H1 (cell line): ENCODE data around the gene ZFR. TPM values are rescaled to one million over a fixed set of nuclear protein-coding genes. Genes with fewer than 3 reads are reported as not detected.

Experiments
- CTCF ChIA-PET: fragments of 300-600 bp; sonication (Branson Sonifier 250); formaldehyde crosslinking; loops from one replicate; lab custom pipeline; 2021; ENCODE audit not compliant: partially characterized antibody; lab: Charles Lee
- POLR2A ChIA-PET: fragments of 300-600 bp; sonication (Branson Sonifier 250); formaldehyde crosslinking; loops from one replicate; lab custom pipeline; 2021; ENCODE audit warnings: inconsistent platforms; ENCODE audit not compliant: partially characterized antibody; lab: Charles Lee
- DNase-seq, 2 experiments: peaks; one replicate each; pipeline versions ENCODE4 v3.0.0 to v3.0.0-alpha.2; 2010 to 2022; ENCODE audit warnings: low spot score in 2 of 2, low read depth in 1 of 2, mixed read lengths in 1 of 2
- FAIRE-seq: peaks from 2 replicates; lab custom pipeline; 2011; peaks lifted over from hg19 to GRCh38; lab: Jason Lieb, UNC
- H2AFZ ChIP-seq: 2 replicates; pipeline ENCODE4 v1.8.1; 2012; ENCODE audit warnings: low read length, inconsistent platforms
- H2AK5ac ChIP-seq: 2 replicates; pipeline ENCODE4 v1.6.1; 2013; ENCODE audit warnings: low read depth, low read length
- H2BK120ac ChIP-seq: replicated peaks from 2 replicates; pipeline ENCODE3; 2013; ENCODE audit warnings: low read depth, low read length, inconsistent platforms
- H2BK12ac ChIP-seq: 2 replicates; pipeline ENCODE4 v1.6.1; 2013; ENCODE audit warnings: low read depth, low read length
- H2BK15ac ChIP-seq: 2 replicates; pipeline ENCODE4 v1.6.1; 2013; ENCODE audit warnings: low read length
- H2BK20ac ChIP-seq: 2 replicates; pipeline ENCODE4 v1.6.1; 2013; ENCODE audit warnings: low read length
- H2BK5ac ChIP-seq: 2 replicates; pipeline ENCODE4 v1.6.1; 2013; ENCODE audit warnings: low read depth, low read length
- H3K14ac ChIP-seq: 2 replicates; pipeline ENCODE4 v1.6.1; 2013; ENCODE audit warnings: inconsistent platforms; ENCODE audit not compliant: insufficient read length
- H3K18ac ChIP-seq: 2 replicates; pipeline ENCODE4 v1.6.1; 2013; ENCODE audit warnings: low read length; ENCODE audit errors: extremely low read depth
- H3K23ac ChIP-seq: 2 replicates; pipeline ENCODE4 v1.6.1; 2013; ENCODE audit warnings: inconsistent platforms; ENCODE audit not compliant: insufficient read length
- H3K23me2 ChIP-seq: 2 replicates; pipeline ENCODE4 v1.6.1; 2013; ENCODE audit warnings: low read depth, low read length
- H3K27ac ChIP-seq: 2 replicates; pipeline ENCODE4 v1.6.1; 2011; ENCODE audit warnings: low read depth, low read length, inconsistent platforms
- H3K27me3 ChIP-seq, 4 experiments: replicated peaks in 1 of 4; 1 replicate in 1 of 4; 2 replicates in 3 of 4; pipeline versions ENCODE4 v1.6.1 to v1.8.1; 2011 to 2013; ENCODE audit warnings: low read length in 3 of 4, mild to moderate bottlenecking in 3 of 4, inconsistent platforms in 2 of 4, mixed read lengths in 2 of 4, moderate library complexity in 1 of 4; ENCODE audit not compliant: control insufficient read depth in 3 of 4, insufficient read depth in 3 of 4; ENCODE audit errors: extremely low read depth in 1 of 4
- H3K36me3 ChIP-seq, 4 experiments: 2 replicates each; pipeline versions ENCODE4 v1.6.1 to v1.8.1; 2011 to 2013; ENCODE audit warnings: mild to moderate bottlenecking in 4 of 4, low read length in 3 of 4, moderate library complexity in 2 of 4, control low read depth in 1 of 4, inconsistent platforms in 1 of 4; ENCODE audit not compliant: insufficient read depth in 4 of 4, control insufficient read depth in 2 of 4
- H3K4ac ChIP-seq: replicated peaks from 2 replicates; pipeline ENCODE3; 2013; ENCODE audit warnings: low read length, low read depth, mixed read lengths, inconsistent platforms; ENCODE audit not compliant: insufficient read length
- H3K4me1 ChIP-seq, 4 experiments: replicated peaks in 1 of 4; 1 replicate in 1 of 4; 2 replicates in 3 of 4; pipeline versions ENCODE4 v1.6.1 to v1.8.1; 2011 to 2013; ENCODE audit warnings: low read length in 3 of 4, inconsistent platforms in 2 of 4, mixed read lengths in 1 of 4; ENCODE audit not compliant: insufficient read depth in 4 of 4, control insufficient read depth in 3 of 4
- H3K4me2 ChIP-seq, 2 experiments: 2 replicates each; pipeline versions ENCODE4 v1.6.1 to v1.8.1; 2011 to 2013; ENCODE audit warnings: low read depth in 2 of 2, low read length in 2 of 2, control low read depth in 1 of 2, inconsistent platforms in 1 of 2, mild to moderate bottlenecking in 1 of 2; ENCODE audit not compliant: insufficient read depth in 1 of 2
- H3K4me3 ChIP-seq, 4 experiments: fragments of 200-600, 300-600 bp in 1 of 4; sonication (generic), shearing (Covaris generic), sonication (Bioruptor Twin) in 1 of 4; 2 replicates each; pipeline versions ENCODE4 v1.5.1 to v1.8.1; 2011 to 2016; ENCODE audit warnings: low read length in 4 of 4, low read depth in 3 of 4, control low read depth in 2 of 4, inconsistent platforms in 2 of 4, mild to moderate bottlenecking in 2 of 4, mixed read lengths in 1 of 4, moderate library complexity in 1 of 4; ENCODE audit not compliant: insufficient read depth in 2 of 4; ENCODE audit errors: extremely low read depth in 1 of 4
- H3K56ac ChIP-seq: replicated peaks from 2 replicates; pipeline ENCODE3; 2013; ENCODE audit warnings: low read depth, mild to moderate bottlenecking, mixed read lengths, low read length, inconsistent platforms; ENCODE audit not compliant: insufficient read length
- H3K79me1 ChIP-seq: 2 replicates; pipeline ENCODE4 v1.6.1; 2013; ENCODE audit warnings: low read depth, low read length, control low read depth
- H3K79me2 ChIP-seq, 2 experiments: 2 replicates each; pipeline versions ENCODE4 v1.6.1 to v1.8.1; 2012 to 2013; ENCODE audit warnings: low read length in 2 of 2, mild to moderate bottlenecking in 2 of 2, inconsistent platforms in 1 of 2; ENCODE audit not compliant: insufficient read depth in 2 of 2, control insufficient read depth in 1 of 2
- H3K9ac ChIP-seq, 4 experiments: replicated peaks in 1 of 4; 1 replicate in 1 of 4; 2 replicates in 3 of 4; pipeline versions ENCODE4 v1.6.1 to v1.8.1; 2011 to 2013; ENCODE audit warnings: low read depth in 3 of 4, low read length in 3 of 4, control low read depth in 2 of 4, mild to moderate bottlenecking in 2 of 4, moderate library complexity in 2 of 4, inconsistent platforms in 1 of 4; ENCODE audit errors: extremely low read depth in 1 of 4
- H3K9me3 ChIP-seq, 2 experiments: 2 replicates each; pipeline versions ENCODE4 v1.6.1 to v1.8.1; 2012 to 2013; ENCODE audit warnings: mild to moderate bottlenecking in 2 of 2, moderate library complexity in 2 of 2, control low read depth in 1 of 2, inconsistent platforms in 1 of 2, low read depth in 1 of 2, low read length in 1 of 2, mixed read lengths in 1 of 2; ENCODE audit not compliant: insufficient read depth in 2 of 2
- H4K20me1 ChIP-seq, 2 experiments: replicated peaks in 1 of 2; 2 replicates each; pipeline versions ENCODE3 to v1.8.1; 2011 to 2013; ENCODE audit warnings: inconsistent platforms in 2 of 2, low read length in 2 of 2, mild to moderate bottlenecking in 1 of 2; ENCODE audit not compliant: insufficient read depth in 2 of 2, control insufficient read depth in 1 of 2
- H4K5ac ChIP-seq: 2 replicates; pipeline ENCODE4 v1.6.1; 2013; ENCODE audit warnings: low read length, low read depth, mixed read lengths, inconsistent platforms; ENCODE audit not compliant: insufficient read length
- H4K8ac ChIP-seq: 2 replicates; pipeline ENCODE4 v1.8.0; 2013; ENCODE audit warnings: mild to moderate bottlenecking, moderate library complexity, low read length, inconsistent platforms; ENCODE audit not compliant: insufficient read depth; ENCODE audit errors: extremely low read depth
- H4K91ac ChIP-seq: replicated peaks from 2 replicates; pipeline ENCODE3; 2013; ENCODE audit warnings: low read length, mixed read lengths, inconsistent platforms; ENCODE audit not compliant: insufficient read length
- ASH2L ChIP-seq: fragments of 200-600, 300-600 bp; sonication (generic); IDR thresholded peaks from one replicate; pipeline ENCODE4 v1.7.1; 2017; ENCODE audit warnings: low read length
- BRCA1 ChIP-seq: IDR thresholded peaks from 2 replicates; pipeline ENCODE4 v1.6.1; 2012; ENCODE audit warnings: low read depth, low read length, improper control_type of control experiment
- CBX8 ChIP-seq: fragments of 300-800, 300-1000 bp; sonication (generic); IDR thresholded peaks from 2 replicates; pipeline ENCODE4 v1.7.1; 2016; ENCODE audit warnings: low read depth, low read length, borderline replicate concordance
- GABPA ChIP-seq: IDR thresholded peaks from 2 replicates; pipeline ENCODE4 v1.6.1; 2011; ENCODE audit warnings: mild to moderate bottlenecking, low read length, moderate library complexity, borderline replicate concordance; ENCODE audit not compliant: insufficient read depth
- KDM4A ChIP-seq: IDR thresholded peaks from one replicate; pipeline ENCODE4 v1.7.1; 2012; ENCODE audit warnings: low read depth, mild to moderate bottlenecking, moderate library complexity, low read length, inconsistent platforms; ENCODE audit not compliant: severe bottlenecking
- POLR2A ChIP-seq, 2 experiments: IDR thresholded peaks; 1 replicate in 1 of 2; 2 replicates in 1 of 2; pipeline ENCODE4 v1.6.1; 2011; ENCODE audit warnings: low read depth in 2 of 2, low read length in 2 of 2, mild to moderate bottlenecking in 2 of 2; ENCODE audit errors: control extremely low read depth in 1 of 2
- RFX5 ChIP-seq: IDR thresholded peaks from 2 replicates; pipeline ENCODE4 v1.6.1; 2011; ENCODE audit warnings: low read depth, low read length, improper control_type of control experiment, borderline replicate concordance
- RXRA ChIP-seq: IDR thresholded peaks from 2 replicates; pipeline ENCODE4 v1.6.1; 2011; ENCODE audit warnings: low read depth, mild to moderate bottlenecking, low read length, moderate library complexity; ENCODE audit not compliant: insufficient read depth
- SIRT6 ChIP-seq: IDR thresholded peaks from one replicate; pipeline ENCODE4 v1.7.1; 2012; ENCODE audit warnings: low read length, inconsistent platforms
- SRF ChIP-seq: IDR thresholded peaks from 2 replicates; pipeline ENCODE4 v1.6.1; 2011; ENCODE audit warnings: mild to moderate bottlenecking, low read depth, low read length, moderate library complexity
- TAF1 ChIP-seq: IDR thresholded peaks from 2 replicates; pipeline ENCODE4 v1.6.1; 2011; ENCODE audit warnings: mild to moderate bottlenecking, low read depth, low read length
- YY1 ChIP-seq: IDR thresholded peaks from 2 replicates; pipeline ENCODE4 v1.6.1; 2011; ENCODE audit warnings: low read depth, mild to moderate bottlenecking, low read length
- WGBS, 2 experiments: shearing (Covaris generic) in 1 of 2; methylation state at CpG; one replicate each; pipeline versions ENCODE4 v1.1.6 to v1.1.7; 2013 to 2015; ENCODE audit warnings: low lambda C conversion rate in 2 of 2, mixed read lengths in 2 of 2, inconsistent platforms in 1 of 2, low coverage in 1 of 2, missing lambda C conversion rate in 1 of 2; ENCODE audit not compliant: insufficient replicate concordance in 2 of 2, insufficient coverage in 1 of 2, insufficient read length in 1 of 2; ENCODE audit errors: extremely low coverage in 1 of 2, missing lambda C conversion rate in 1 of 2; 5-methylcytosine and 5-hydroxymethylcytosine counted together
- polyA plus RNA-seq, 7 experiments: library from polyadenylated mRNA; depleted of rRNA in 3 of 7; stranded (reverse) in 5 of 7; unstranded in 2 of 7; fragments of >200 nt in 5 of 7; fragments of 200-250 nt in 2 of 7; gene quantifications; 1 replicate in 5 of 7; 2 replicates in 1 of 7; 4 replicates in 1 of 7; pipeline versions ENCODE4 v1.2.1 to v1.2.3, GENCODE V29; 2011 to 2013; ENCODE audit warnings: missing spikeins in 2 of 7, mixed read lengths in 2 of 7
- total RNA-seq: library from RNA; stranded (reverse); fragmentation: NEBNext Ultra II Directional; extraction: Animal tissue kit (Norgen Biotek cat#: 25700); gene quantifications from 2 replicates; pipeline ENCODE4 v1.2.1, GENCODE V29; 2021
- TF ChIP-seq, protein P1 (sequence below): IDR thresholded peaks from 2 replicates; pipeline ENCODE4 v1.6.1; 2011; ENCODE audit warnings: low read length, improper control_type of control experiment

ZFR gene
- total and polyA plus RNA-seq, 2 of the 8 experiments (the other 6 are each of a cell fraction or from before 2014, with no cell fraction given) = 68.8 to 92.7 TPM

DNA sequence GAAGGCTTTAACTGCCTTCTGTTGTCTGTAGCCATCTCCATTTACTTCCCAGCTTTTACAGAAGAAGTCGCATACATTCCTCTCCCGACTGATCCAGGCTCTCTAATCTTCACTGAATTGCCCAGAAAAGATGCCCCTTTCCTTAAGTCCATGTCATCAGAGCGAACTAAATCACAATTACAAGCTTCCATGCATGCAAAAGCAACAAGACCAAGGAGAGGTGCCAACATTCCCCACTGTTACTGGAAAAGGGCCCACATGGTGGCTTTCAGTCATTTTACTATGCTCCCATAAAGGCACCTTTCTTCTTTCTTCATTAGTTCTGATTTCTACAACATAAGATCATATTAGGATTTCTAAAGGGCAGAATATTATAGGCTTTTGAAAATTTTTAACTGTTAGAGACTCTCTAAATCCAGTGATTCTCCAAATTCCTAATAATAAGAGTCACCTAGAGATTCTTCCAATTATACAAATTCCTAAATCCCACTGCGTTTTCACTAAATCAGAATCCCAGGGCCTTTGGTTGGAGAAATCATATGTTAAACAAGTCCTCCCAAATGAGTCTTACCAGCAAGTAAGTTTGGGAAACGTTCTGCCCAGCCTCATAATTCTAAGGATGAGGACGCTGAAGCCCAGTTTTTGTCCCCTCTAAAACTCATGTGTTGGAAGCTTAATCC, 17.0 kb upstream of the ZFR start:
- Histone ChIP-seq H3K4me1 (no peaks in the 10 kb centered on the region), H3K9ac (no peak overlapping the region), H3K14ac (no peak overlapping the region), H4K8ac (no peak overlapping the region), H2BK15ac (no peak overlapping the region), H3K18ac (no peak overlapping the region), H4K20me1 (no peaks in the 10 kb centered on the region), H3K23me2 (no peaks in the 10 kb centered on the region), H2BK20ac (no peak overlapping the region), H3K79me2 (no peaks in the 10 kb centered on the region), H2BK120ac (no peak overlapping the region), H3K4ac (no peak overlapping the region), H3K27ac (no peak overlapping the region), H3K9me3 (0 out of 4 replicates have a peak, but pooled peaks cover 0 to 5% of the 10 kb centered on the region in 2 experiments), H3K79me1 (no peaks in the 10 kb centered on the region), H2AFZ (no peak overlapping the region), H3K4me3 (no peak overlapping the region), H2BK12ac (no peak overlapping the region), H3K27me3 (no peaks in the 10 kb centered on the region), H3K23ac (no peak overlapping the region), H4K91ac (no peak overlapping the region), H3K36me3 (no peaks in the 10 kb centered on the region), H2BK5ac (no peak overlapping the region), H4K5ac (no peak overlapping the region), H2AK5ac (no peak overlapping the region), H3K56ac (no peak overlapping the region), H3K4me2 (no peak overlapping the region)
- WGBS, 2 experiments = 89% methylated on average over 6 of the region's 6 CpGs; no CpG with 5 or more reads in 1 of the 2 experiments
- ChIA-PET CTCF (interaction anchor here (1.2 to 1.6 kb wide), 2 partner anchors 10 to 28 kb away, joined by 3 to 8 read pairs; no protein-coding TSS in a partner anchor), POLR2A (no interaction called here)
- no peak for TF ChIP-seq ASH2L
- TF ChIP-seq RFX5 = no peak
- TF ChIP-seq CBX8 = no peak
- TF ChIP-seq SIRT6 = no peak
- TF ChIP-seq SRF = no peak
- TF ChIP-seq POLR2A (IDR thresholded peaks at IDR 0.05; ENCODE audit: control extremely low read depth in 1 of 2, low read depth in 2 of 2, low read length in 2 of 2) = no peak
- no peak for TF ChIP-seq KDM4A
- TF ChIP-seq RXRA = no peak
- TF ChIP-seq BRCA1 = no peak
- TF ChIP-seq, protein P1, sequence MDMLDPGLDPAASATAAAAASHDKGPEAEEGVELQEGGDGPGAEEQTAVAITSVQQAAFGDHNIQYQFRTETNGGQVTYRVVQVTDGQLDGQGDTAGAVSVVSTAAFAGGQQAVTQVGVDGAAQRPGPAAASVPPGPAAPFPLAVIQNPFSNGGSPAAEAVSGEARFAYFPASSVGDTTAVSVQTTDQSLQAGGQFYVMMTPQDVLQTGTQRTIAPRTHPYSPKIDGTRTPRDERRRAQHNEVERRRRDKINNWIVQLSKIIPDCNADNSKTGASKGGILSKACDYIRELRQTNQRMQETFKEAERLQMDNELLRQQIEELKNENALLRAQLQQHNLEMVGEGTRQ = no peak
- TF ChIP-seq YY1 = no peak
- no peak for TF ChIP-seq TAF1
- no peak for TF ChIP-seq GABPA
- no peak for DNase-seq
- no peak for FAIRE-seq
